SH-SY5Y (cell line): ENCODE results near the gene SDK1.

ENCODE experiments used
- GATA2 ChIP-seq: IDR thresholded peaks from 2 replicates; pipeline ENCODE4 v1.6.1; 2011; ENCODE audit warnings: mild to moderate bottlenecking, low read depth, low read length
- GATA3 ChIP-seq: IDR thresholded peaks from 2 replicates; pipeline ENCODE4 v1.6.1; 2011; ENCODE audit warnings: low read depth, mild to moderate bottlenecking, low read length, moderate library complexity

- TF ChIP-seq GATA2 (no peak), GATA3 (no peak)
These were observed 534.1 kb downstream of the SDK1 start for GRCh38 chr7:3835109-3835508.
